Mucosa of descending colon (tissue), 3 donors: ENCODE results near the gene SYNE2. TPM values are rescaled to one million over a fixed set of nuclear protein-coding genes. Genes with fewer than 3 reads are reported as not detected.

Experiments used
- ATAC-seq: fragments of 200-7000 bp; cut with Tn5 transposase; one replicate; pipeline ENCODE4 v1.9.1; 2020; ENCODE audit warnings: mild to moderate bottlenecking, moderate library complexity
- DNase-seq, 3 donors: peaks; one replicate each; pipeline ENCODE4 v3.0.0-alpha.2; 2020
- H3K36me3 ChIP-seq: fragments of 200-600 bp; one replicate; pipeline ENCODE4 v1.8.0; 2021; ENCODE audit warnings: low read depth, mild to moderate bottlenecking
- H3K4me1 ChIP-seq: fragments of 200-600 bp; one replicate; pipeline ENCODE4 v1.8.0; 2021; ENCODE audit warnings: low read depth, mild to moderate bottlenecking
- H3K4me3 ChIP-seq: fragments of 200-600 bp; one replicate; pipeline ENCODE4 v1.8.0; 2021; ENCODE audit warnings: mild to moderate bottlenecking
- H3K9me3 ChIP-seq: fragments of 200-600 bp; one replicate; pipeline ENCODE4 v1.8.0; 2021; ENCODE audit warnings: mild to moderate bottlenecking
- intact Hi-C, 2 donors: fragments of 100-400 bp; cut with DNase I in 1 of 2; cut with micrococcal nuclease in 1 of 2; formaldehyde crosslinking; loops; one replicate each; pipeline versions ENCODE4 v1.11.0 to v1.11.1; 2022; cut with DNase I, micrococcal nuclease
- total RNA-seq, 3 donors: library from RNA; stranded (reverse); fragmentation: NEBNext Ultra II Directional in 2 of 3; extraction: Animal tissue kit (Norgen Biotek cat#: 25700) in 2 of 3; gene quantifications; one replicate each; pipeline versions ENCODE4 v1.2.1 to v1.2.4, GENCODE V29; 2021 to 2023
- TF ChIP-seq, protein P1 (sequence below): fragments of 200-600 bp; IDR thresholded peaks from one replicate; pipeline ENCODE4 v1.8.0; 2022; ENCODE audit warnings: antibody characterized with exemption, mild to moderate bottlenecking
- donor health status: DM: no; HTN: no; CAD: no; lungs with moderate emphysema.
- donor health status: DM: no; HTN: no; CAD: no.
- donor health status: DM: no; HTN: yes; CAD: no.

The SYNE2 gene
- total RNA-seq, 3 donors from 2014 or later = 104 to 215 (median 174) TPM

DNA sequence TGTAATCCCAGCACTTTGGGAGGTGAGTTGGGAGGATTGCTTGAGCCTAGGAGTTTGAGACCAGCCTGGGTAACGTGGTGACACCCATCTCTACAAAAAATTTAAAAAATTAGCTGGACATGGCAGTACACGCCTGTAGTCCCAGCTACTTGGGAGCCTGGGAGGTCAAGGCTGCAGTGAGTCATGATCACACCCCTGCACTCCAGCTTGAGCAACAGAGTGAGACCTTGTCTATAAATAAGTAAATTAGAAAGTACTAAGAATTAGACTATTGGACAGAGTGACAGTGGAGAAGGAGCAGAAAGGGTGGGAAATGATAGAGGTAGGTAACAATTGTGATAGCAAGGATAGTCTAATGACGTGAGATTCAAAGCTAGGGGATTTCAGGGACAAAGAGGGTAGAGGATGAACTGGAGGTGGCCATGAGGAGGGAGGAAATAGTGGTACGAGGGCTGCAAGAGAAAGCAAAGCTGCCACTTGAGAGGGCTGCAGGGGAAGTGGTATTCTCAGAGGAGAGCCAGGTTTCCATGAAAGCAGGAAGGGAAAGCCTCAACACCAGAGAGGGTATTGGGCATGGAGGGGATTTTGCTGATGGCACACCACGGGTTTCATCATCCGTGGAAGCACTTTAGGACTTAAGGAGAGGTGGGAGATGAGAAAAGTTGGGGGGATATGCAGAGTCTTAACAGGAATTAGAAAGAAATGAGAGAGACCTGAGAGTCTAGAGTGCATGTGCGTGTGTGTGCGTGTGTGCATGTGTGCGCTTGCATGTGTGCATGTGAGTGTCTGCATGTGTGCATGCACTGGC, 85.6 kb downstream of the SYNE2 start:
- Histone ChIP-seq H3K36me3 (no peaks in the 10 kb centered on the region), H3K4me1 (no peaks in the 10 kb centered on the region), H3K4me3 (no peak overlapping the region), H3K9me3 (no peaks in the 10 kb centered on the region)
- peak; percentile 49 for ATAC-seq
- TF ChIP-seq, protein P1, sequence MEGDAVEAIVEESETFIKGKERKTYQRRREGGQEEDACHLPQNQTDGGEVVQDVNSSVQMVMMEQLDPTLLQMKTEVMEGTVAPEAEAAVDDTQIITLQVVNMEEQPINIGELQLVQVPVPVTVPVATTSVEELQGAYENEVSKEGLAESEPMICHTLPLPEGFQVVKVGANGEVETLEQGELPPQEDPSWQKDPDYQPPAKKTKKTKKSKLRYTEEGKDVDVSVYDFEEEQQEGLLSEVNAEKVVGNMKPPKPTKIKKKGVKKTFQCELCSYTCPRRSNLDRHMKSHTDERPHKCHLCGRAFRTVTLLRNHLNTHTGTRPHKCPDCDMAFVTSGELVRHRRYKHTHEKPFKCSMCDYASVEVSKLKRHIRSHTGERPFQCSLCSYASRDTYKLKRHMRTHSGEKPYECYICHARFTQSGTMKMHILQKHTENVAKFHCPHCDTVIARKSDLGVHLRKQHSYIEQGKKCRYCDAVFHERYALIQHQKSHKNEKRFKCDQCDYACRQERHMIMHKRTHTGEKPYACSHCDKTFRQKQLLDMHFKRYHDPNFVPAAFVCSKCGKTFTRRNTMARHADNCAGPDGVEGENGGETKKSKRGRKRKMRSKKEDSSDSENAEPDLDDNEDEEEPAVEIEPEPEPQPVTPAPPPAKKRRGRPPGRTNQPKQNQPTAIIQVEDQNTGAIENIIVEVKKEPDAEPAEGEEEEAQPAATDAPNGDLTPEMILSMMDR = no peak
- intact Hi-C loops = no loop called here
- DNase-seq = no peak

DNA sequence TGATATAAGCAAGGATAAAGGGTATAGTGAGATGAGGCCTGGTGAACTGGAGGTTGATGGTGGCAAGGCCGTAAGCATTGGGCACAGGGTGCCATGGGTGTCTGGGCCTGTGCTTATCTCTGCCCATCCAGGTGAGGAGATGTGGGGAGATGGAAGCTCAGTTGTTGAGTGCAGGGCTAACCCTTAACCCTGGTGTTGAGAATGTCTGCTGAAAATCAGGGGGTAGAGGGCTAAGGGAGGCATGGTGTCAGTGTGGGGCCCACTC, 86.1 kb downstream of the SYNE2 start:
- DNase-seq = no peak

DNA sequence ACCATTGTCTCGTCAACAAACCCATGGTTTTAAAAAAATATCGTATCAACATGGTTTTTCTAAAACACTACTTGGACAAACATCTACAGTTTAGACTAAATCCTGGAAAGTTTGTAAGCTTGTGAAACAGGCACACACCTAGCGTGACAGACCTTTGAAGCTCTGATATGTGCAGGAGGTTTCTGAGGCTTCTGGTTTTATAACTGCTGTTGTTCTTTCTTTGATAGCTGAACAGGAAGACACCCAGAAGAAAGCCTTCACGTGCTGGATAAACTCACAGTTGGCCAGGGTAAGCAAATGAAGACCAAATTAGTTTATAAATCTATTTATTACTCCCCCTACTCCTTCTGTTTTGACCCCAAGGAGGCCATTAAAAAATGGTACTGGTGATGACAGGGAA, 87.6 kb downstream of the SYNE2 start:
- H3K4me3 ChIP-seq = no peak overlapping the region
- H3K9me3 ChIP-seq = no peaks in the 10 kb centered on the region
- no peaks in the 10 kb centered on the region for H3K36me3 ChIP-seq
- DNase-seq (no peak), ATAC-seq (peak; percentile 64)
- intact Hi-C loops = no loop called here
- TF ChIP-seq, protein P1 = no peak
- H3K4me1 ChIP-seq = no peaks in the 10 kb centered on the region

More for the DNA sequence above, 86.1 kb downstream of the SYNE2 start:
- Histone ChIP-seq H3K36me3 (no peaks in the 10 kb centered on the region), H3K9me3 (no peaks in the 10 kb centered on the region), H3K4me1 (no peaks in the 10 kb centered on the region), H3K4me3 (no peak overlapping the region)
- intact Hi-C loops = no loop called here
- no peak for ATAC-seq
- TF ChIP-seq, protein P1 = no peak

DNA sequence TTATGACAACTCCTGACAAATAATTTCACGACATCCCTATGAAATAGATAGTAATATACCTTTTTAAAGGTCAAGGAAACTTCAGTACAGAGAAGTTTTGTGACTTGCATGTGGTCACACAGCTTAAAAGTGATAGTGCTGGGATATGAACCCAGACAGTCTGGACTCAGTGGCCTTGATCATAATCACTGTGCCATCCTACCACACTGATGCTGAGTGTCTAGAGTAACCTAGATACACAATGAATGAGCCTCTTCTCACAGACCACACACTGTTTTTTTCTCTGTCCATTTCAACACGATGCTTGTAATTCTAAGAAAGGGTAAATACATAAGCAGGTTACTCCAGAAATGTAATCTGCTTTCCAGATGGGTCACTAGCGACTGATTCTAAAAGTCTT, 88.2 kb downstream of the SYNE2 start:
- H3K36me3 ChIP-seq = no peaks in the 10 kb centered on the region
- TF ChIP-seq, protein P1 = no peak
- H3K9me3 ChIP-seq = no peaks in the 10 kb centered on the region
- ATAC-seq (no peak), DNase-seq (no peak)
- H3K4me1 ChIP-seq = no peaks in the 10 kb centered on the region
- intact Hi-C loops = no loop called here
- H3K4me3 ChIP-seq = no peak overlapping the region

DNA sequence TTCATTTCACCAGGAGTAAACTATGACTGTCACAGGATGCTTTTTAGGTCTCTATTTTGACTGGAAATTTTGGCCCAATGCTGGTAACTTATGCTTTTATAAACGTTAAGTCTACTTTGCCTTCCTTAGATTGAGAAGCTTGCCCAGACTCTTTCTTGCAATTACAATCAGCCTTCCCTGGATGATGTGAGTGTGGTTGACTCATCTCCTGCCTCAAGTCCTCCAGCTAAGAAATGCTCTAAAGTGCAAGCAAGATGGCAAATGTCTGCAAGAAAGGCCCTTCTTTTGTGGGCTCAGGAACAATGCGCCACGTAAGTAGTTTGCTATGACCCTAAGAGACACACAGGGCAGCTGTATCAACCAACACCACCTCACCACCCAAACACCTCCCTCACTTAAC, 96.9 kb downstream of the SYNE2 start:
- DNase-seq (no peak), ATAC-seq (no peak)
- H3K9me3 ChIP-seq = no peaks in the 10 kb centered on the region
- TF ChIP-seq, protein P1 = no peak
- intact Hi-C loops = no loop called here
- H3K36me3 ChIP-seq = no peaks in the 10 kb centered on the region
- no peak overlapping the region for H3K4me3 ChIP-seq
- peaks cover 8% of the 10 kb centered on the region for H3K4me1 ChIP-seq

DNA sequence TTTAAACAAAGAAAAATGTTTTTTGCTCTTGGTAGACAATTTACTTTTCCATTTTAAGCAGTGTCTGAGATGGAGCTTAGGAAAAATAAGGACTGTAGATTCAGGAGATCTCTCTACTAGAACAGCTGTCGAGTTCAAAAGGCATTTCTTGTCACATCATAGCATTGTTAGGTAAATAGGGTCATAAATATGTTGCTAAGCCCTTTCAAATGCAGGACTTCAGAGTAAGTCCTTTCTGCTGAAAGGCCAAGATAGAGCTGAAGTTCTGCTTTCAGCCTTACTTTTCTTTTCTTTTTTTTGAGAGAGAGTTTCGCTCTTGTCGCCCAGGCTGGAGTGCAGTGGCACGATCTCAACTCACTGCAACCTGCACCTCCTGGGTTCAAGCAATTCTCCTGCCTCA, 98.2 kb downstream of the SYNE2 start:
- TF ChIP-seq, protein P1 = no peak
- H3K9me3 ChIP-seq = no peaks in the 10 kb centered on the region
- DNase-seq = no peak
- intact Hi-C loops = no loop called here
- H3K4me1 ChIP-seq = peaks cover 8% of the 10 kb centered on the region
- no peak overlapping the region for H3K4me3 ChIP-seq
- ATAC-seq = peak; percentile 41
- H3K36me3 ChIP-seq = no peaks in the 10 kb centered on the region
